ENCODE results near the gene OGA.

Gene OGA

DNA sequence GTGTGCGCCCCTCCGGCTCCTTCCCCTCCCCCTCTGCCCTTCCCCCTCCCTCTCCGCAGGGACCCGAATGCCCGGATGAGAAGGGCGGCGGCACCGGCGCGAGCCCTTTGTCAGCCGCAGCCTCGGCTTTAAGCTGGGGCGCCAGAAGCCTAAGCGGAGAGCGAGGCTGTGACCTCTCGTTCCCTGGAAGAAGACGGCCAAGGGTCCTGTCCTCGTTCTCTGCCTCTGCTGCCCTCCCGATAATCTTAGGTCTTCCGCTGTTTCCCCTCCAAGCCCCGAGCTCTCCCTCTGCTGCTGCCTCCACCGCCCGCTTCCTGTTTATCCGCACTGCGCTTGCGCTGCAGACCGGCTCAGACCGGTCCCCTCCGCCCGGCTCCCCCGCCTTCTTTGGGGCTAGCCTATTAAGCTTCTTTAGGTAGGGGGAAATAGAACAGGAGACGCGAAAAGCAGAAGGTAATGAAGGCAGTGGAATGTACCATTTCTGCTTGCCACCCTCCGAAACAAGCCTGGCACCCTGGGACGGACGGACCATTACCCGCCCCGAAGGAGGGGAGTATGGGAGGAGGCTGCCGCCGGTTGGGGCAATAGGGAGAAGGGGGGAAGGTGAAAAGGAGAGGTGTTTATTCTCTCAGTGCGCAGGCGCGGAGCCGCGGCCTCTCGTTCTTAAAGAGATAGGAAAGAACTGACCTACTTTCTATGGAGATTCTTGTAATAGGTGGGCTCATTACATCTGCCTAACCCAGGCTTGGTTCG lies at the start of gene OGA:
Gene OGA, minus strand, starts transcription at position 326 of the 753 bp plus-strand sequence. CDS start 422 bp downstream, outside the sequence.
- DNase-seq (ENCODE audit: low read depth) = peak; percentile 94

DNA sequence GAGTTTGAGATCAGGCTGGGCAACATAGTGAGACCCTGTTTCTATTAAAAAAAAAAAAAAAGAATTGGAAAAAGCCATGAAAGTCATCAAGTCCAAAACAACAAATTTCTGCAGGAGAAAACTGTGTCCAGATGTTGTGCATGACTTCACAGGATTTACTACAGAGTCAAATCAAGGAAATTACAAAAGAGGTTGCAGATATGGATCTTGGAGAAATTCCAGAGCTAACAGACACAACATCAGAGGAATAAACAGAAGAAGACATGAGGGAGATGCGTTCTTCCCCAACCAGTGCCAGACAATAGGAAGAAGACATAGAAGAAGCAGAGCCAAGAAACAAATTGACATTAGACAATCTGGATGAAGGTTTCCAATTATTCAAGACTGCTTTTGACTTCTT lies 49.7 kb upstream of the OGA start:
- DNase-seq (ENCODE audit: low read depth) = no peak

DNA sequence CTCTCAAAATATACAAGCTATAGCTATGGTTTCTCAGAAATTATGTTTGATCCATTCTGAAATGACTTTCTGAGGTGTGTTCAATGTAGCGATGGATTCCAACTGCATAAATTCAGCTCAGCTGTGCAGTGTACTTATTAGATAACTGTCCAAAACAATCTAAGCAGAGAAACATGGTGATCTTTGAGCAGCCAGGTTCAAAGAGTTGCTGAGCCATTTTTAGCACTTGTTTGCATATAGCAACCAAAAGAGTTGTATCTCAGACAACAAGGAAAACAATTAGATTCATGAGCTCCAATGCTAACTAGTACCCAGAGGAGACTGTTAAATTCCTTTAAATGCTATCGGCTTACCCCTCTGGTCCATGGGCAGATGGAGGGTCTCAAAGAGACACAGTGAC lies 41.3 kb upstream of the OGA start:
- DNase-seq (ENCODE audit: low read depth) = no peak

DNA sequence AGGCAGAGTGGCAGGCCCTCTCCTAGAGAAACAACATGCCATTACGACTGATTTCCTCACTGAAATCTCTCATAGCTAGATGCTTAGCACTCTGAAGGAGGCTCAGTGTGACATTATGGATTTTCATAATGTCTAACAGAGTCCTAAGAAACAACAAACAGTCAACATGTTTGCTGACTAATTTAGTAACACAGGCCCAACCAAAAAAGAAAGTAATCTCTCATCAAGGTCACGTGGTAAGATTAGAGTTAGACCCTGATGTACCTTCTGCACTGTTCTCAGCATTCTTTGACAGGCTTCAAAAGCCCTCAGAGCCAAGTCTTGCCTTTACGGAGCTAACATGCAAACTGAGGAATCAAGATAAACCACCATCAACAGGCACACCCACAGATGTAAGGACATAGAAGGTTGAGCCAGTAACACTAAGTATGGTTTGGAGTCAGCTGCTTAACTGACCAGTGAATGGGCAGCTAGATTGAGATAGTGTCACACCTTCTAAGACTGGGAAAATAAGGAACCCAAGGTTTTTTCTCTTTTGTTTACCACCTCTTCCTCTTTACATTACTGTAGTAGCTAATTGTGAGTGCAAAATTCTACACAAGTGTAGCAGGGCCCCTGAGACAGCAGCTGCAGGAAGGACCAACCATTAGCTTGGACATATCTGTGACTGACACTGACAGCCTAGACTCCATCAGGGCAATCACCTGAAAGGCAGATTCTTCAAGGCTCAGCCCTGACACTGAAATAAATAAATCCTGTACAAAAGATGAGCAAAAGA lies 40.7 kb upstream of the OGA start:
- no peak for DNase-seq (ENCODE audit: low read depth)

DNA sequence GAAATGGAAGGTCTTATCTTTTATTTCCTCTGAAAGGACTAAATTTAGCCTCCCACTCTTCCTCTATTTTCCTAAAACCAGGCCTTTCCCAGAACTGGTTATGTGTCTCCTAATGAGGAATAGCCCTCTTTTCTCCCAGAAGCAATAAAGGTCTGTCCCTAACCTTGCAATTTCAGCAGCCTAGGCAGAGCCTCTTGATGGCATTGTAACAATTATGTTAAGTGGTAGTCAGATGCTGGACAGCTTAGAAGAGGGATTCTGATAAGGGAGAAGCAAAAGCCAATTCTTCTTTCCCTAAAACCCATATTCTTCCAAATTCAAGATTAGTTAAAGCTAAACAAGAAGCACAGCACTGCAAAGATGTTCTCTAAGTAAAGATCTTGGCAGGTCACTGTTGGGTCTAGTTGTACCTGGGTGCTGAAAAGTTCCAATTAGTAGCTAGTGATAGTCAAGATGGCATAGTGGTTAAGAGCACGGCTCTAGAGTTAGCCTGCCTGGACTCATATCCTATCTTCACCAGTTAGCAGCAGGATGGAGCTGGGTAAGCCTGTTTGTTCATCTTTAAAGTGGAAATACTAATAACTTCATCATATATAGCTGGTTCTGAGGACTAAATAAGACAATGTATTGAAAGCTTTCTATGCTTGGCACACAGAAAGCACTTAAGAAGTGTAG lies 39.7 kb upstream of the OGA start:
- no peak for DNase-seq (ENCODE audit: low read depth)

DNA sequence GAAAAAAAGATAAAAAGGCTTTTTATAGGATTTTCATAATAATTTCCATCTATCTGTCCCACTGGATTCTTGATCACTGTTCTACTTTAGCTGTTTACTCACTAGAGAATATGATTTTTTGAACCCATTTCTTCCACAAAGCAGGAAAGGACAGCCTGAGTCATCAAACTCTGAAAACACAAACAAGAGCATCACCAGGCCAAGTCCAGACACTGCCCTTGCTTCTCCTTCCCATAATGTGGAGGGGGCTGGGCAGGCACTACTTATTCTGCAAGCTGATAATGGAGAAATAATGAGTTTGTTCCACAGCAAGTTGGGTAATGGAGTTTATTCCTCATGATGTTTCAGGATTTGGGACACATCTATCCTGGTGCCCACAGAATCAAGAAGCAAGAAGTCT lies 38.4 kb upstream of the OGA start:
- DNase-seq (ENCODE audit: low read depth) = no peak

DNA sequence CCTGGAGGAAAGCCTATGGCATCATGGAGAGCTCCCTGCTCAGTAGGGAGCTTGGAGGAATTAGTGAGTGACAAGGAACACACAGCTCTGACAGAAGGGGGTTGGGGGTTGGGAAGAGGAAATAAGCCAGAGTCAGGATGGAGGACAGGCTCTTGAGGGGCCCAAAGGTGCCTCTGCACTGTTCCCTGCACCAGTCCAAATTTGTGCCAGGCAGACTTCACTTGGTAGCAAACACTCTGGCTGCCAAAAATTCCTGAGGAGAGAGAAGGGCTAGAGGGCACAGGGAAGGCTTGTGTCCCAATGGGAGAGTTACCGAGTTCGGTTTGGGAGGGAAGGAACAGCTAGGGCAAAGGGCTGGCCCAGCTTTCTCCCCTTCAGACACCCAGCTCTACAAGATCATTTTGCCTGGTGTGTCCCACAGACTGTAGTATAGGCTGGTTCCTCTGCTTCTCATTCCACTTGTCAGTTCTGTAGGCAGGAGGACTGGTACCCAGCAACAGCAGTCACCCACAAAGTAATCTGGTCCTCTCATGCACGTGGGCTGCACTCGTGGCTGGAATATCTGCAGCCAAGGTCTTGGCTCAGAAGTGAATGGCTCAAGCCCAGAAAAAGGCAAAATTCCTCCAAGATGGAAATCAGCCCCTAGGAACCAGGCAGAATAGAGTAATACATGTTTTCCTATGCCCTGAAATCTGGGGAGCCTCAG lies 33.3 kb upstream of the OGA start:
- no peak for DNase-seq (ENCODE audit: low read depth)

DNA sequence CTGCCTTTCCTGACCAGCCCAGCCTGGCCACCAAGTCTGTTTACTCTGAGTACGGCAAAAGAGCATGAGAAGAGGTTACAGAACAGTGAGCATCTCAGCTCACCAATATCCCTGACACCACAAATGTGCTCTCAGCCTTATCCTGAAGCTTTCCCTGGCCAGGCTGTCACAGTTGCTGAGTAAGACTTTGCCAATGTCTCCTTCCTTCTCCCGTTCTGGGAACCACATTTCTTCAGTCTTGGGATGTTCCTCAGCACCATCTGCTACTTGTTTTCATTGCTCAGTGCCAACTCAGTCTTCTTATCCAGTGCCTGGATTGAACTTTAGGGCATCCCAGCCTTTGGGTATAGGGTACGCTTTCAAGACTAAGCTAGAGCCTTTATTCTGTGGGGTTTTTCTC lies 32.5 kb upstream of the OGA start:
- no peak for DNase-seq (ENCODE audit: low read depth)

DNA sequence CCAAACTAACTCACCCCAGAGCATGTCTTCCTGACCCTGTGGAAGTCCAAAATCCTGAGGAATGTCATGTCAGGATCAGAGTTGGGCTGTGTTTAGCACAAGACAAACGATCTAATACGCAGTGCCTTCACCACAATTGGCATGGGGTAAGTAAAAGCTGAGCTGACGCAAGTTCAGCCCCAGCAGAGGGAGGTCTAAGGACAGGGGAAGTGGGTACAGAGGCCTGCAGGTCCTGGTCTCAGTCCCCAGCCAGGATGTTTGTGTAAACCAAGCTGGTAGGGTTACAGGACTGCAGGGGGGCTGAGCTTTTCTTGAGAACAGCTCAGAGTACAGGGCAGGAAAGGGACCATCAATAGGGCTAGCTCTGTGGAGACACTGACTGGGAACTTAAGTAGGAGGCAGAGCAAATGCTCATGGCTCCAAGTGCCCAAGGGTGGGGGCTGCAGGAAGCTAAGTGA lies 30.7 kb upstream of the OGA start:
- DNase-seq (ENCODE audit: low read depth) = no peak

DNA sequence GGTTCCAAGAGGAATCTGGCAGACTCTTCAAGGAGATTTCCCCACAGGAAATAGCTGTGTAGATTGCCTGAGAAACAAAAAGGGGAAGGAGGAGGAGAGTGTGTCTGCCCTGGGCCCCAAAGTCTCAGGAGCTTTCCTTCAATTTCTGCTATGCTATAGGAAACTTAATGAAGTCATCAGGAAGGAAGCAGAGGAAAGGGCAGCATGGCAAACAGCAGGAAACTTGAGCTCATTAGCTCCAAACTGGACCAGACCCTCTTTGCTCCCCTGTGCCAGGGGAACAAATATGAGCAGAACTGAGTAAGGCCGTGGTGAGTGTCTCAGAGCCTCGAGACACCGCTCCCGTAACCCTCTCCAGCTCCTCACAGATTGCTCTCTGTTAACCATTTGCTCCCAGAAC lies 30.2 kb upstream of the OGA start:
- no peak for DNase-seq (ENCODE audit: low read depth)

DNA sequence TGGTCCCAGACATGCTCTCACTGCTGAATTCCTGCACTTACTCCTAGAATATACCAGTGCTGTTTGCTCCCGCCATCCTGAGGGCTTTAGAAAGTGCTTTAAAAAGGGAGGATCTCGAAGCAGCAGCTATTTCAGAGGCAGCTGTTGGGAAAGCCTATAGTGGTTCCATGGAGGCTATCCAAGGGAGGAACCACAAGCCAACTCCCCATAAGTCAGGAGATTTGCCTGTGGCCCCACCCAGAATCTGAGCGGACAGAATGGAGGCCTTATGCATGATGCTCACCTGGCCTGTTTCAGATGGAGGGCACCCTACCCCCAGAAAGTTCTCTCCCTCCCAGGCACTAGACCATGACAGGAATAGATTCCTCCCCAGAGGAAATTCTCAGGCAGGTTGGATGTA lies 27.6 kb upstream of the OGA start:
- DNase-seq (ENCODE audit: low read depth) = no peak

DNA sequence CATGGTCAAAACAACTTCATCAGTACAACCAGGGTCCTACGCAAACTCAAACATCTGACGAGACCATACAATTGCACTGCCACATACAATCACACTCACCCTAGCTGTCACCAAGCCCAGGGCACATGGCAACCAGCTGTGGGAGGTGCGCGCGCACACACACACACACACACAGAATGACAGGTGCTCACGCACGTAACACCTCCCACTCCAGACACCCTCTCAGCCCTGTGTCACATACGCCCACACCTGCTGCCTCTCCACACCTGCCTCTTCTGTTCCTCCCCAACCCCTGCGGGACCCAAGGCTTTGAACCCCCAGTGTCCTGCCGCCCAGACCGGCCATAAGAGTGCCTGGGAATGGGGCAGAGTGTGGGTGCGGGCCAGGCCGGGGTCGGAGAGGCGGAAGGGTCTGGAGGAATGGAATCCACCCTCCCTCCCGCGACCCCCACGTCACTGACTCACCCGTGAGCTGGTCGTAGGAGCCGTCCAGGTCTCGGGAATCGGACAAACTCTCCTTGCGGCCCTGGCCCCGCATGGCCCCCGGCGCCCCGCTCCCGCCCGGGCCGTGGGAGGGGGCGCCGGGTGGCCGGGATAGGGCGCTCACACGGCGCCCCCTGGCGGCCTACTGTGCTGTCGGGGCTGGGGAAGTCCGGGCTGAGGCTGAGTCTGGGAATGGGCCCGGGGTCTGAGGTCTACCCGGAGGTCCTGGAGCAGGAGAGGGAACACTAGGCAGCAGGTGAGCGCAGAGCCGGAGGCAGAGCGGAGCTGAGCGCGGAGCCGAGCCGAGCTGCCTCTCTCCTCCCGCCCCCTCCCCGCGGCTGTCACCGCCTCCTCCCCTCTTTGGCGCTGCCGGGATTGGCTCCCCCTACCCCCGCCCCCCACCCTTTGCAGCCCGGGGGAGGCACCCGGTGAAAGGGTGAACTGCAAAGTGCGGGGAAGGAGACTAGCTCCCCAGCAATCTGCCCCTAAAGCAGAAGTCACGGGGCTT lies 25.1 kb upstream of the OGA start, which contains the start of gene KCNIP2:
Gene KCNIP2, minus strand, starts transcription at position 769 of the 990 bp plus-strand sequence. Its CDS starts 232 bp downstream, at position 537.
- peak; percentile 50 for DNase-seq (ENCODE audit: low read depth)

DNA sequence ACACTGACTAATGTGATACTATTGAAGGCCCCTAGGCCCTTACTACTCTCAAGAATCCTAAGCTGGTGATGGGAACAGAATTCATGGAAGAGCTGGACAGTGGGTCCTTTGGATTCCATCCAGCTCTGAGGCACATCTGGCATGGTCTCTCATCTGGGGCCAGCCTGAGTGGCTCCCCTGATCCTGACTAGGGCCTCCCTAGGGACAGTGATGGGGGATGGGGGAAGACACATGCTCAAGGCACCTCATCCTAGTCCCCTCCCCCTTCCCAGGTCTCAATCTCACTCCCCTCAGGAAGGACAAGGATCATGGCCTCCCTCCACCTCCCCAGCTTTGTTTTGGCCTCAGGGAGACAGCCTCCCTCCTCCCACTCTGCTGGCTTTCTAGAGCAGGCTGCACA lies 23.6 kb upstream of the OGA start:
- DNase-seq (ENCODE audit: low read depth) = no peak

DNA sequence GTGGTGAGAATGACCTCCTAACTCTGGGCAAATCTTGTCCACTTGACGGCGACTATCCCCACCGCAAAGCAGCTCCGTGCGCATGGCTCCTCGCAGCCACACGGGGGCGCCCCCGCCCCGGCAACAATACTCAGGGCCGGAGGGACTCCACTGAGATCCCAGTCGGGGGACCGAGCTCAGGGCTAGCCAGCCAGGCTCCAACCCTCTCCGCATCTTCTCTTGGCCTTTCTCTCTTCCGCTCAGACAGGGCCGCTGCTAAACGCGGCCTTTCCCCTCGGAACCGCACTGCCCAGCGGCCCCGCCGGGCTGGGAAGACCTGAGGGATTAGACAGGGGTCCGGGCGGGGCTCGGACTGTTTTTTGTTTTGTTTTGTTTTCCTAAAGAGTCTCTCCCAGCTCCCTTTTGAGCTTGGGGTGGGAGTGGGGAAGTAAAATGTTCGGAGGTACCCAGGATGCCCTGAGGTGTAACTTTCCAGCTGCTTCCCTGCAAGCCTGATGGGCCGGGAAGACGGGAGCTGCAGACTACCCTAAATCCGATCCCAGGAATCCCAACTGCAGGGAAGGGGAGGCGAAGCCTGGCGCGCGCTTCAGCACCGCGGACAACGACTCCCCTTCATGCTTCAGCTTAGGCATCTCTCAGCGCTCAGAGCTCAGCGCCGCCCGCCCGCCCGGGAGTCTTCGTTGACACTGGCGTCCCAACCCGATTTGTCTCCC lies 22.7 kb upstream of the OGA start:
- peak; percentile 54 for DNase-seq (ENCODE audit: low read depth)

DNA sequence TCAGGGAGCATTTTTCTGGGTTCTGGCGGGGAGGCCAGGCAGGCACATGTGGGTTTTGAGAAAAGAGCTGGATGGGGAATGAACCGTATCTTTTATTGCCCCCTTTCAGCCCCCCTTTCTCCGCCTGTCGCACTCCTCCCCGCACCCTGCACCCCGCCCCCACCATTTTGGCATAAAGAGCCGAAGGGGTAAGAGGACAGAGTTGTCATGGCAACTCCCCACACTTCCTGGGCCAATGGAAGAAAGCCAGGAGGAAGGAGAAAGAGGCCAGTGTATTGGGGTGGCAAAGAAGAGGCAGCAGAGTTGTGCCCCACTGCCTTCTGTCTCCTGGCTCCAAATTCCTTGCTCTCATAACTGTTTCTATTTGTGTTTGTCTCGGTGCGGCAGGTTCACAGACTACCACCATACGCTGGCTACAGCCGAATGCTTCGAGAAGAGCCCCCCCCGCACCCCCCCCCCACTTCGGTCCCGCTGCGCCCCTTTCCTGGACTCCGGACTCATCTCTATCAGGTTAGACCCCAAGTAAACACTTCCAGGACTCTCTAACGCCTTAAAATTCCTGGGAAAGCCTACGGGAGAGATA lies 21.9 kb upstream of the OGA start:
- no peak for DNase-seq (ENCODE audit: low read depth)

DNA sequence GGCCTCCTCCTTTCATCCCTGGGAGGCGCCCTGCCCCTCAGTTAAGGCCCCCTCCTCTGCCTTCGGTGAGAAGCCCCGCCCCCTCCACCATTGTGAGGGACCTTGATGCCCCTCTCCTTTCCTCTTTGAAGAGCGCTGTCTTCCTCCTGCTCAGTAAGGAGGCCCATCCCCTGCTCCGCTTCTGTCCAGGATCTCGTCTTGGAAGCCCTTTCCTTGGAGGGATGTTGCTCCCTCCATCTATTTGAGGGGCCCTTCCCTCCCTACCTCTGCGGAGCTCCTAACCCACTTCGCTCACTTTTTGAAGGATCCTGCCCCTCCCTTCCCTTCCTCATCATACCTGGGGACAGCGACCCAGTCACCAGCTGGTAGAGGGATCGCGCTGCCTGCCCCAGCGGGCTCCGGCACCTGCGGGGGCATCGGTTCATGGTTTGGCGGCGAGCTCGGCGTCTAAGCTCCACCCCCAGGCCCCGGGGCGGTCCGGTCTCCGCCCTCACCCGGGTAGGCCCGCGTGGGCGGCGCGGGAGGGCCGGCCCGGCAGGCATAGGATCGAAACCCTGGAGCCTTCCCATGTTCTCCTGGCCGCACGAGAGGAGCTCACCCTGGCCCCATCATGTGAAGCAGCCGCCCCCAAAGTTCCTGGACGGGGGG lies 21.3 kb upstream of the OGA start:
- peak; percentile 49 for DNase-seq (ENCODE audit: low read depth)

DNA sequence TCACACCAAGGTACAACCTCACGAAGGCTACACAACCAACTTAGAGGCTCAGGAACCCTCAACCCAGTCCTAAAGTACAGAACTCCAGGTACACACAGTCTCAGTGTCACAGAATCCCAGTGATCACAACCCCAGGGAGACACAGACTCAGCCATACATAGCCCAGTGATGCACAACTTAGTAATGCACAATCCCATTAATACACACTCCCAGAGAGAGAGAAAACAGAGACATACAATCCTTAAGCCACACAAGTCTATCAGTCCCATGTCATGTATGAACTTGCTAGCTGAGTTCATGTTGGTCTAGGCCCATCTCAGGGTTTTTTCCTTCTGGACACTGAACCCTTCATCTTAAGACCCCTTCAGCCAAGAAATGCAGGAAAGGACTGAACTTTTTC lies 20.8 kb upstream of the OGA start:
- no peak for DNase-seq (ENCODE audit: low read depth)

DNA sequence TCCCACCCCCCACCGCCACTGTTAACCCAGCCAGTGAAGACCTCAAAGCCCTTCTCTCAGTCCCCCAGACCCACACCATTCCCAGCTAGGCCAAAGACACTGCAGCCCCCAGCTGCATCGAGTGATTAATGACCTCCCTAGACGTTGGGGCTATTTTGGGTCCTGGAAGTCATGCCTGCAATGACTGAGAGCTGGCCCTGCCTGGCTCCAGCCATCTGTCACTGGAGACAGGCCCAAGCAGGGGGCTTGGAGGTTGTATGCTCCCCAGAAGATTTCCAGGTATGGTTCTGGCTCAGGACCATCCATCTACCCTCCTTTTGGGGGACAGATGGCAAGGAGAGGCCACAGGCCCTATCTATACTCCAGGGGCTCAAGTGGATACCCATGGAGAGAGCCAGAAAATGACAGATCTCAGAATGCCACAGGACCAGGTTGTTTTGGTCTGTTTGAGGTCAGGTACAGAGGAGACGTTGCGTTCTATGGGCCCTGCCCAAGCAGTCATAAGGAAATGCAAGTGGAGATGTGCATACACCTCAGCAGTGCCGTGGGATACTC lies 20.2 kb upstream of the OGA start:
- no peak for DNase-seq (ENCODE audit: low read depth)

DNA sequence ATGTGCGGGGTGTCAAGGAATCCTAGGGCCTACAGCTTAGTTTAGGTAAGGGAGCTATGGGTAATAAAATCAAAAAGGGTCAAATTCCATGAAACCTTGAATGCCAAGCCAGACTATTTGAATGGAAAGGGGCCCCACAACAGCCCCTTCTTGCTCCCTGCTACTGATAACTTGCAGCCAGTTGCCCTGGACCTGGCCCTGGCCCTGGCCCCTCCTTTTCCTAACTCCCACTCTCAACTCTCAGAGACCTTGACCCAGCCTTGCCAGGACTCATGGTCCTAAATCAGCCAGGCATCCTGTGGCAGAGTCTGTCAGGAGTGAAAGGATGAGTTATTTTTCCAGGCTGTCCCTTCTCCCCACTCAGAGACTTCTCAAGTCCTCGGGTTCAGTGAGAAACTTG lies 19.5 kb upstream of the OGA start:
- no peak for DNase-seq (ENCODE audit: low read depth)

Data from stimulated activated CD8-positive, alpha-beta memory T cell treated with anti-CD3 and anti-CD28 coated beads, Interleukin-12 subunit alpha, Interleukin-12 subunit beta, amount 100 ng/mL, for 4 hours (primary cell).